PC-9 (cell line): ENCODE results near the gene CD200R1L.

Source experiments
- CTCF ChIP-seq: fragments of 200-600 bp; sonication (generic); conservative IDR thresholded peaks from 2 replicates; pipeline ENCODE4 v1.6.1; 2017; ENCODE audit warnings: mixed run types, antibody characterized with exemption, mild to moderate bottlenecking, moderate library complexity
- EZH2 ChIP-seq: fragments of 200-600 bp; sonication (generic); IDR thresholded peaks from 2 replicates; pipeline ENCODE4 v1.8.0; 2017; ENCODE audit warnings: antibody characterized with exemption, low read depth

GRCh38 chr3:112875561-112875960 lies 28.9 kb upstream of the CD200R1L start:
- TF ChIP-seq CTCF (no peak), EZH2 (no peak)
